A549 (cell line): ENCODE data around the gene ADARB2. TPM values are rescaled to one million over a fixed set of nuclear protein-coding genes. Genes with fewer than 3 reads are reported as not detected.

Experiments used
- ATAC-seq, 2 experiments: fragments of 200-7000 bp in 1 of 2; fragments of >200 bp in 1 of 2; cut with Nextera tagmentation in 1 of 2; cut with Tn5 transposase in 1 of 2; 3 replicates each; pipeline versions ENCODE4 v1.8.0 to v1.9.1; 2018 to 2020; ENCODE audit warnings: mild to moderate bottlenecking in 1 of 2, moderate library complexity in 1 of 2
- CTCF ChIA-PET: fragments of 300-600 bp; sonication (Branson Sonifier 250); formaldehyde crosslinking; extraction: SDS; loops from one replicate; lab custom pipeline; 2021; ENCODE audit warnings: antibody characterized with exemption, inconsistent platforms; lab: Yijun Ruan, JAX
- POLR2A ChIA-PET: fragments of 350-600 bp; formaldehyde crosslinking; extraction: SDS; loops from one replicate; lab custom pipeline; 2021; ENCODE audit warnings: antibody characterized with exemption, inconsistent platforms; lab: Yijun Ruan, JAX
- DNase-seq, 2 experiments: peaks; one replicate each; pipeline versions ENCODE4 v3.0.0 to v3.0.0-alpha.2; 2011 to 2016; ENCODE audit warnings: low read depth in 1 of 2, low spot score in 1 of 2
- FAIRE-seq: peaks from 2 replicates; lab custom pipeline; 2011; peaks lifted over from hg19 to GRCh38; lab: Jason Lieb, UNC
- H3K27ac ChIP-seq, 2 experiments: fragments of >200 bp; sonication (Bioruptor Twin); formaldehyde crosslinking; 3 replicates each; pipeline ENCODE4 v1.5.1; 2016 to 2017
- H3K4me1 ChIP-seq: fragments of >200 bp; sonication (Bioruptor Twin); formaldehyde crosslinking; 3 replicates; pipeline ENCODE4 v1.6.1; 2016
- H3K4me2 ChIP-seq: fragments of >200 bp; sonication (Bioruptor Twin); formaldehyde crosslinking; 3 replicates; pipeline ENCODE4 v1.6.1; 2016
- H3K4me3 ChIP-seq: fragments of >200 bp; sonication (Bioruptor Twin); formaldehyde crosslinking; 3 replicates; pipeline ENCODE4 v1.5.1; 2016
- H3K9me3 ChIP-seq: fragments of >200 bp; sonication (Bioruptor Twin); formaldehyde crosslinking; 3 replicates; pipeline ENCODE4 v1.6.1; 2016
- ATOH8 ChIP-seq: fragments of 250-450 bp; sonication (Bioruptor Pico); IDR thresholded peaks from 2 replicates; pipeline ENCODE4 v1.5.0; 2020; ENCODE audit warnings: low read depth, mild to moderate bottlenecking, moderate library complexity
- CBX2 ChIP-seq: fragments of 200-600 bp; sonication (generic); IDR thresholded peaks from 2 replicates; pipeline ENCODE4 v1.6.1; 2016; ENCODE audit warnings: low read depth, mild to moderate bottlenecking, borderline replicate concordance
- ELK1 ChIP-seq: fragments of 150-350 bp; IDR thresholded peaks from 2 replicates; pipeline ENCODE4 v1.6.1; 2014; ENCODE audit warnings: low read depth, mild to moderate bottlenecking, low read length
- EP300 ChIP-seq, 2 experiments: fragments of >200 bp; sonication (Bioruptor Twin); formaldehyde crosslinking; IDR thresholded peaks; 2 replicates in 1 of 2; 3 replicates in 1 of 2; pipeline ENCODE4 v1.6.1; 2016 to 2017
- ESRRA ChIP-seq: fragments of 150-350 bp; IDR thresholded peaks from 2 replicates; pipeline ENCODE4 v1.6.1; 2014; ENCODE audit warnings: mild to moderate bottlenecking, low read length, borderline replicate concordance
- KDM1A ChIP-seq: fragments of 200-600 bp; sonication (generic); IDR thresholded peaks from 2 replicates; pipeline ENCODE4 v1.6.1; 2016; ENCODE audit warnings: low read depth, mild to moderate bottlenecking
- MAZ ChIP-seq: fragments of 150-350 bp; IDR thresholded peaks from 2 replicates; pipeline ENCODE4 v1.6.1; 2014; ENCODE audit warnings: antibody characterized with exemption, low read depth, low read length, borderline replicate concordance
- PBX3 ChIP-seq: IDR thresholded peaks from 2 replicates; pipeline ENCODE4 v1.6.1; 2012
- PHF8 ChIP-seq: fragments of 200-600 bp; sonication (generic); IDR thresholded peaks from 2 replicates; pipeline ENCODE4 v1.6.1; 2016; ENCODE audit warnings: low read depth, mild to moderate bottlenecking, antibody characterized with exemption, moderate library complexity, borderline replicate concordance
- REST ChIP-seq: fragments of 200-600 bp; sonication (generic); IDR thresholded peaks from 2 replicates; pipeline ENCODE4 v1.6.1; 2016; ENCODE audit warnings: antibody characterized with exemption, mild to moderate bottlenecking, moderate library complexity
- ZC3H11A ChIP-seq: fragments of 450-650 bp; IDR thresholded peaks from 2 replicates; pipeline ENCODE4 v1.6.1; 2014; ENCODE audit warnings: antibody characterized with exemption, mild to moderate bottlenecking
- WGBS: methylation state at CpG from one replicate; pipeline ENCODE4 v1.1.6; 2017; ENCODE audit errors: missing lambda C conversion rate; 5-methylcytosine and 5-hydroxymethylcytosine counted together
- polyA plus RNA-seq, 4 experiments: library from polyadenylated mRNA; depleted of rRNA in 3 of 4; stranded (reverse); fragments of >200 nt; fragmentation: RNase III in 1 of 4; extraction: RNeasy Plus Mini Kit Qiagen cat#74134 plus additional on column Dnase treatment in 1 of 4; gene quantifications; 2 replicates in 3 of 4; 3 replicates in 1 of 4; pipeline ENCODE4 v1.2.3, GENCODE V29; 2011 to 2017

The ADARB2 gene
- polyA plus RNA-seq, 2 of the 4 experiments (the other 2 are of a cell fraction) = not detected

- no peak for TF ChIP-seq ELK1
- TF ChIP-seq KDM1A = no peak
Observed at GRCh38 chr10:1610986-1611770, 126.1 kb downstream of the ADARB2 start (continued).

GRCh38 chr10:1609648-1609970, 127.7 kb downstream of the ADARB2 start:
- ChIA-PET POLR2A (no interaction called here), CTCF (no interaction called here)
- ATAC-seq (no peak), FAIRE-seq (no peak), DNase-seq (no peak)
- Histone ChIP-seq H3K27ac (no peak overlapping the region), H3K4me1 (no peaks in the 10 kb centered on the region), H3K4me3 (no peak overlapping the region), H3K9me3 (no peaks in the 10 kb centered on the region), H3K4me2 (no peak overlapping the region)
- TF ChIP-seq EP300 (IDR thresholded peaks at IDR 0.05) (no peak), ELK1 (no peak)
- 38% methylated on average over 8 of the region's 11 CpGs for WGBS

- Histone ChIP-seq H3K27ac (no peak overlapping the region), H3K4me2 (no peak overlapping the region), H3K9me3 (no peaks in the 10 kb centered on the region), H3K4me3 (no peak overlapping the region), H3K4me1 (no peaks in the 10 kb centered on the region)
- DNase-seq (no peak), ATAC-seq (peak in 1 of 2 experiments; percentile 33; a peak in 2 of 6 replicates), FAIRE-seq (no peak)
- no peak for TF ChIP-seq PHF8
- no peak for TF ChIP-seq ZC3H11A
- no peak for TF ChIP-seq ESRRA
- no peak for TF ChIP-seq MAZ
- TF ChIP-seq PBX3 = no peak
- no peak for TF ChIP-seq EP300 (IDR thresholded peaks at IDR 0.05)
- TF ChIP-seq CBX2 = no peak
- TF ChIP-seq REST = no peak
- no peak for TF ChIP-seq ATOH8 (CRISPR knock-in tag)
- ChIA-PET CTCF (no interaction called here), POLR2A (no interaction called here)
- WGBS = 21% methylated on average over 28 of the region's 28 CpGs
Observed at GRCh38 chr10:1608851-1609647, 128.3 kb downstream of the ADARB2 start.
